HepG2 (cell line): ENCODE measurements around the gene INHA. TPM values are rescaled to one million over a fixed set of nuclear protein-coding genes. Genes with fewer than 3 reads are reported as not detected.

Experiments used
- CEBPG ChIP-seq: IDR thresholded peaks from 2 replicates; pipeline ENCODE4 v1.6.1; 2016
- ELF1 ChIP-seq: sonication (generic); formaldehyde crosslinking; IDR thresholded peaks from 2 replicates; pipeline ENCODE4 v1.4.0; 2020; ENCODE audit warnings: missing genetic modification reagents
- EZH2 ChIP-seq: conservative IDR thresholded peaks from 2 replicates; pipeline ENCODE4 v1.6.1; 2012; ENCODE audit warnings: mild to moderate bottlenecking, low read depth, low read length, moderate library complexity
- FOXA3 ChIP-seq: IDR thresholded peaks from 2 replicates; pipeline ENCODE4 v1.6.1; 2016; ENCODE audit warnings: missing genetic modification reagents, missing compliant biosample characterization
- MED8 ChIP-seq: sonication (generic); formaldehyde crosslinking; IDR thresholded peaks from 2 replicates; pipeline ENCODE4 v1.8.1; 2023; ENCODE audit warnings: mild to moderate bottlenecking, missing genetic modification reagents; ENCODE audit not compliant: insufficient replicate concordance
- NRL ChIP-seq: sonication (generic); formaldehyde crosslinking; IDR thresholded peaks from 2 replicates; pipeline ENCODE4 v1.5.0; 2020; ENCODE audit warnings: missing genetic modification reagents, mild to moderate bottlenecking, moderate library complexity, borderline replicate concordance
- POLR2A ChIP-seq, 2 experiments: IDR thresholded peaks; 2 replicates each; pipeline ENCODE4 v1.6.1; 2011; ENCODE audit warnings: low read depth in 2 of 2, low read length in 2 of 2, mild to moderate bottlenecking in 1 of 2, moderate library complexity in 1 of 2; ENCODE audit not compliant: insufficient read depth in 1 of 2
- YY1 ChIP-seq: IDR thresholded peaks from 2 replicates; pipeline ENCODE4 v1.6.1; 2011; ENCODE audit warnings: low read length, low read depth, moderate library complexity, mild to moderate bottlenecking; ENCODE audit not compliant: insufficient read depth, insufficient replicate concordance
- ZNF891 ChIP-seq: sonication (generic); formaldehyde crosslinking; IDR thresholded peaks from 2 replicates; pipeline ENCODE4 v1.5.0; 2020; ENCODE audit warnings: mild to moderate bottlenecking, missing genetic modification reagents
- polyA plus RNA-seq, 8 experiments: library from polyadenylated mRNA; depleted of rRNA in 3 of 8; stranded (reverse) in 7 of 8; unstranded in 1 of 8; fragments of >200 nt; fragmentation: Illumina TruSeq in 4 of 8; extraction: Trizol in 4 of 8; gene quantifications; 2 replicates each; pipeline versions ENCODE4 v1.2.1 to v1.2.3, GENCODE V29; 2011 to 2016; ENCODE audit warnings: low read depth in 4 of 8, missing spikeins in 1 of 8, mixed read lengths in 1 of 8; ENCODE audit not compliant: insufficient read depth in 1 of 8
- total RNA-seq, 5 experiments: library from RNA; depleted of rRNA; stranded (reverse); fragments of >200 nt; fragmentation: Illumina TruSeq; extraction: Trizol; gene quantifications; 2 replicates each; pipeline ENCODE4 v1.2.3, GENCODE V29; 2016; ENCODE audit warnings: low read depth in 1 of 5
- TF ChIP-seq, protein P1 (sequence below): IDR thresholded peaks from 2 replicates; pipeline ENCODE4 v1.6.1; 2016
- TF ChIP-seq, protein P2 (sequence below): sonication (generic); formaldehyde crosslinking; IDR thresholded peaks from 2 replicates; pipeline ENCODE4 v1.5.1; 2020; ENCODE audit warnings: missing genetic modification reagents, mild to moderate bottlenecking, borderline replicate concordance
- TF ChIP-seq, protein P3 (sequence below): sonication (generic); formaldehyde crosslinking; IDR thresholded peaks from 2 replicates; pipeline ENCODE4 v1.4.0; 2020; ENCODE audit warnings: mild to moderate bottlenecking, low read depth, missing genetic modification reagents
- TF ChIP-seq, protein P4 (sequence below): IDR thresholded peaks from 2 replicates; pipeline ENCODE4 v1.6.1; 2016; ENCODE audit warnings: mild to moderate bottlenecking, missing biosample characterization, missing genetic modification reagents
- TF ChIP-seq, protein P5 (sequence below), 2 experiments: sonication (generic) in 1 of 2; formaldehyde crosslinking in 1 of 2; IDR thresholded peaks; 2 replicates each; pipeline versions ENCODE4 v1.6.1 to v1.9.0; 2014 to 2022; ENCODE audit warnings: antibody characterized with exemption in 1 of 2, borderline replicate concordance in 1 of 2, inconsistent platforms in 1 of 2, low read depth in 1 of 2, missing genetic modification reagents in 1 of 2
- TF ChIP-seq, protein P6 (sequence below): sonication (generic); formaldehyde crosslinking; IDR thresholded peaks from 2 replicates; pipeline ENCODE4 v1.9.0; 2021; ENCODE audit warnings: missing genetic modification reagents, mild to moderate bottlenecking, borderline replicate concordance

INHA gene
- total and polyA plus RNA-seq, 2 of the 13 experiments (the other 11 are each of a cell fraction or from before 2014, with no cell fraction given) = 4.1 to 15.2 TPM

DNA sequence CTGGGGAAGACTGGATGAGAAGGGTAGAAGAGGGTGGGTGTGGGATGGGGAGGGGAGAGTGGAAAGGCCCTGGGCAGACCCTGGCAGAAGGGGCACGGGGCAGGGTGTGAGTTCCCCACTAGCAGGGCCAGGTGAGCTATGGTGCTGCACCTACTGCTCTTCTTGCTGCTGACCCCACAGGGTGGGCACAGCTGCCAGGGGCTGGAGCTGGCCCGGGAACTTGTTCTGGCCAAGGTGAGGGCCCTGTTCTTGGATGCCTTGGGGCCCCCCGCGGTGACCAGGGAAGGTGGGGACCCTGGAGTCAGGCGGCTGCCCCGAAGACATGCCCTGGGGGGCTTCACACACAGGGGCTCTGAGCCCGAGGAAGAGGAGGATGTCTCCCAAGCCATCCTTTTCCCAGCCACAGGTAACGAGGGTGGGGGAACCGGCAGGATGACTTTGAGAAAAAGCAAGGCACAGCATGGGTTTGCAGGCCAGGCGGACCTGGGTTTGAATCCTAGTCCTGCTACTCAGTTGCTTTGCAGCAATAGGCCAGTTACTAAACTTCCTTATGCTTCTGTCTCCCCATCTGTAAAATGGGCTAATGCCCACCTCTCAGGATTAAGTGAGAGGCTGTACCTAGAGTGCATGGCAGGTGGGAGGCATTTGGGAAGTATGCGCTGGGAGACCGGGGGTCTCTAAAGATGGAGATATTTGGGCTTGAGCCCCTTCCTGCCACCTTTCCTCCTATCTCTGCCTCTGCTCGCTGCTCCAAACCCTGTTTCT is at the start of gene INHA (continued):
- TF ChIP-seq YY1 = no peak
- TF ChIP-seq, protein P1, sequence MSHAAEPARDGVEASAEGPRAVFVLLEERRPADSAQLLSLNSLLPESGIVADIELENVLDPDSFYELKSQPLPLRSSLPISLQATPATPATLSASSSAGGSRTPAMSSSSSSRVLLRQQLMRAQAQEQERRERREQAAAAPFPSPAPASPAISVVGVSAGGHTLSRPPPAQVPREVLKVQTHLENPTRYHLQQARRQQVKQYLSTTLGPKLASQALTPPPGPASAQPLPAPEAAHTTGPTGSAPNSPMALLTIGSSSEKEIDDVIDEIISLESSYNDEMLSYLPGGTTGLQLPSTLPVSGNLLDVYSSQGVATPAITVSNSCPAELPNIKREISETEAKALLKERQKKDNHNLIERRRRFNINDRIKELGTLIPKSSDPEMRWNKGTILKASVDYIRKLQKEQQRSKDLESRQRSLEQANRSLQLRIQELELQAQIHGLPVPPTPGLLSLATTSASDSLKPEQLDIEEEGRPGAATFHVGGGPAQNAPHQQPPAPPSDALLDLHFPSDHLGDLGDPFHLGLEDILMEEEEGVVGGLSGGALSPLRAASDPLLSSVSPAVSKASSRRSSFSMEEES = no peak
- TF ChIP-seq, protein P2, sequence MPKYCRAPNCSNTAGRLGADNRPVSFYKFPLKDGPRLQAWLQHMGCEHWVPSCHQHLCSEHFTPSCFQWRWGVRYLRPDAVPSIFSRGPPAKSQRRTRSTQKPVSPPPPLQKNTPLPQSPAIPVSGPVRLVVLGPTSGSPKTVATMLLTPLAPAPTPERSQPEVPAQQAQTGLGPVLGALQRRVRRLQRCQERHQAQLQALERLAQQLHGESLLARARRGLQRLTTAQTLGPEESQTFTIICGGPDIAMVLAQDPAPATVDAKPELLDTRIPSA (CRISPR knock-in tag) = no peak
- peak; percentile 26; the same call in 1 of the 2 replicates for TF ChIP-seq NRL
- no peak for TF ChIP-seq ZNF891
- TF ChIP-seq, protein P3, sequence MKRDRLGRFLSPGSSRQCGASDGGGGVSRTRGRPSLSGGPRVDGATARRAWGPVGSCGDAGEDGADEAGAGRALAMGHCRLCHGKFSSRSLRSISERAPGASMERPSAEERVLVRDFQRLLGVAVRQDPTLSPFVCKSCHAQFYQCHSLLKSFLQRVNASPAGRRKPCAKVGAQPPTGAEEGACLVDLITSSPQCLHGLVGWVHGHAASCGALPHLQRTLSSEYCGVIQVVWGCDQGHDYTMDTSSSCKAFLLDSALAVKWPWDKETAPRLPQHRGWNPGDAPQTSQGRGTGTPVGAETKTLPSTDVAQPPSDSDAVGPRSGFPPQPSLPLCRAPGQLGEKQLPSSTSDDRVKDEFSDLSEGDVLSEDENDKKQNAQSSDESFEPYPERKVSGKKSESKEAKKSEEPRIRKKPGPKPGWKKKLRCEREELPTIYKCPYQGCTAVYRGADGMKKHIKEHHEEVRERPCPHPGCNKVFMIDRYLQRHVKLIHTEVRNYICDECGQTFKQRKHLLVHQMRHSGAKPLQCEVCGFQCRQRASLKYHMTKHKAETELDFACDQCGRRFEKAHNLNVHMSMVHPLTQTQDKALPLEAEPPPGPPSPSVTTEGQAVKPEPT (CRISPR knock-in tag) = no peak
- no peak for TF ChIP-seq EZH2
- TF ChIP-seq, protein P4, sequence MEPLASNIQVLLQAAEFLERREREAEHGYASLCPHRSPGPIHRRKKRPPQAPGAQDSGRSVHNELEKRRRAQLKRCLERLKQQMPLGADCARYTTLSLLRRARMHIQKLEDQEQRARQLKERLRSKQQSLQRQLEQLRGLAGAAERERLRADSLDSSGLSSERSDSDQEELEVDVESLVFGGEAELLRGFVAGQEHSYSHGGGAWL (CRISPR knock-in tag) = 0 out of 2 replicates have a peak, but pooled peaks have one; percentile 29
- no peak for TF ChIP-seq POLR2A (IDR thresholded peaks at IDR 0.05; ENCODE audit: insufficient read depth in 1 of 2, low read depth in 2 of 2, low read length in 2 of 2)
- TF ChIP-seq FOXA3 = no peak; the same call in 1 of the 2 replicates
- TF ChIP-seq, protein P5, sequence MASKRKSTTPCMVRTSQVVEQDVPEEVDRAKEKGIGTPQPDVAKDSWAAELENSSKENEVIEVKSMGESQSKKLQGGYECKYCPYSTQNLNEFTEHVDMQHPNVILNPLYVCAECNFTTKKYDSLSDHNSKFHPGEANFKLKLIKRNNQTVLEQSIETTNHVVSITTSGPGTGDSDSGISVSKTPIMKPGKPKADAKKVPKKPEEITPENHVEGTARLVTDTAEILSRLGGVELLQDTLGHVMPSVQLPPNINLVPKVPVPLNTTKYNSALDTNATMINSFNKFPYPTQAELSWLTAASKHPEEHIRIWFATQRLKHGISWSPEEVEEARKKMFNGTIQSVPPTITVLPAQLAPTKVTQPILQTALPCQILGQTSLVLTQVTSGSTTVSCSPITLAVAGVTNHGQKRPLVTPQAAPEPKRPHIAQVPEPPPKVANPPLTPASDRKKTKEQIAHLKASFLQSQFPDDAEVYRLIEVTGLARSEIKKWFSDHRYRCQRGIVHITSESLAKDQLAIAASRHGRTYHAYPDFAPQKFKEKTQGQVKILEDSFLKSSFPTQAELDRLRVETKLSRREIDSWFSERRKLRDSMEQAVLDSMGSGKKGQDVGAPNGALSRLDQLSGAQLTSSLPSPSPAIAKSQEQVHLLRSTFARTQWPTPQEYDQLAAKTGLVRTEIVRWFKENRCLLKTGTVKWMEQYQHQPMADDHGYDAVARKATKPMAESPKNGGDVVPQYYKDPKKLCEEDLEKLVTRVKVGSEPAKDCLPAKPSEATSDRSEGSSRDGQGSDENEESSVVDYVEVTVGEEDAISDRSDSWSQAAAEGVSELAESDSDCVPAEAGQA (IDR thresholded peaks at IDR 0.05; ENCODE audit: low read depth) = no peak; the same call in 1 of the 2 replicates
- TF ChIP-seq, protein P5 (CRISPR knock-in tag; IDR thresholded peaks at IDR 0.05; ENCODE audit: borderline replicate concordance) = no peak
- no peak for TF ChIP-seq ELF1 (CRISPR knock-in tag)
- TF ChIP-seq, protein P6, sequence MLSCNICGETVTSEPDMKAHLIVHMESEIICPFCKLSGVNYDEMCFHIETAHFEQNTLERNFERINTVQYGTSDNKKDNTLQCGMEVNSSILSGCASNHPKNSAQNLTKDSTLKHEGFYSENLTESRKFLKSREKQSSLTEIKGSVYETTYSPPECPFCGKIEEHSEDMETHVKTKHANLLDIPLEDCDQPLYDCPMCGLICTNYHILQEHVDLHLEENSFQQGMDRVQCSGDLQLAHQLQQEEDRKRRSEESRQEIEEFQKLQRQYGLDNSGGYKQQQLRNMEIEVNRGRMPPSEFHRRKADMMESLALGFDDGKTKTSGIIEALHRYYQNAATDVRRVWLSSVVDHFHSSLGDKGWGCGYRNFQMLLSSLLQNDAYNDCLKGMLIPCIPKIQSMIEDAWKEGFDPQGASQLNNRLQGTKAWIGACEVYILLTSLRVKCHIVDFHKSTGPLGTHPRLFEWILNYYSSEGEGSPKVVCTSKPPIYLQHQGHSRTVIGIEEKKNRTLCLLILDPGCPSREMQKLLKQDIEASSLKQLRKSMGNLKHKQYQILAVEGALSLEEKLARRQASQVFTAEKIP = no peak
- TF ChIP-seq CEBPG (CRISPR knock-in tag) = no peak
- TF ChIP-seq MED8 (CRISPR knock-in tag) = no peak
